Measurements from ENCODE around the gene MVK. TPM values are rescaled to one million over a fixed set of nuclear protein-coding genes. Genes with fewer than 3 reads are reported as not detected.
A peak's percentile ranks its signal among the peaks of the same experiment; 100 is the strongest.

Gene MVK
- total RNA-seq, 4 donors from 2014 or later: 3.2 to 14.2 (median 9.1) TPM

DNA sequence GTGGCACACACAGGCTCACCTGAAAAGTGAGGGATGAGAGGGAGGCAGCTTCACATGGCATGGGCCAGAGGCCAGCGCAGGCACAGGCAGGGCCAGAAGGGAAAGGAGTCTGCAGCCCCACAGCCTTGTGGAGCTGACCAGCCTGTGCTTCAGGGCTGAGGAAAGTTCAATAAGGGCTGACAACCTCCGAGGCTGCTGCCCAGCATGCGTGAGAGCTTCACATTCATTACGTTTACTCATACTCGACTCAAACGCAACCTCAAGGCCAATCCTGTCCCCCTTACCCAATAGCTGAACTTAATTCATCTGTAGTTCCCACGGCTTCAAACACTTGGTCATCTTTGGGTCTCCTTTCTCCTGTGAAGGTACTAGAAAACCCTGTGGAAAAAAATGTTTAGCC is 5.1 kb upstream of the MVK start:
- Histone ChIP-seq H3K9me3 (no peaks in the 10 kb centered on the region), H3K27ac (no peak overlapping the region), H3K27me3 (no peaks in the 10 kb centered on the region), H3K4me1 (peaks cover 5 to 6% of the 10 kb centered on the region in 2 donors), H3K36me3 (peaks cover 0 to 37% of the 10 kb centered on the region in 2 donors), H3K4me3 (no peak overlapping the region)
- no peak for DNase-seq
- TF ChIP-seq POLR2A (IDR thresholded peaks at IDR 0.05): no peak
- no peak for TF ChIP-seq CTCF (IDR thresholded peaks at IDR 0.05 in 4 of 5, conservative IDR thresholded peaks at IDR 0.05 in 1 of 5)
- intact Hi-C loops (cut with DNase I; ENCODE audit: low total_unique reads): no loop called here
- in situ Hi-C loops (cut with MboI; ENCODE audit: low sequenced_read_pairs in 4 of 4): no loop called here
- ATAC-seq: no peak

GRCh38 chr12:109571773-109572505 is 1.7 kb upstream of the MVK start:
- intact Hi-C loops (cut with DNase I; ENCODE audit: low total_unique reads) (no loop called here), in situ Hi-C loops (cut with MboI; ENCODE audit: low sequenced_read_pairs in 4 of 4) (no loop called here)
- H3K36me3 ChIP-seq: peaks cover 0 to 33% of the 10 kb centered on the region in 2 donors
- H3K4me3 ChIP-seq: no peak overlapping the region
- DNase-seq (no peak), ATAC-seq (no peak)
- TF ChIP-seq POLR2A (IDR thresholded peaks at IDR 0.05) (no peak), CTCF (IDR thresholded peaks at IDR 0.05 in 4 of 5, conservative IDR thresholded peaks at IDR 0.05 in 1 of 5) (no peak)
- peak overlapping the region in 1 of 4 donors; percentile 95 for H3K27ac ChIP-seq
- H3K27me3 ChIP-seq: no peaks in the 10 kb centered on the region
- no peaks in the 10 kb centered on the region for H3K9me3 ChIP-seq
- H3K4me1 ChIP-seq: peaks cover 18% of the 10 kb centered on the region in 2 donors

- no peak for DNase-seq
- Histone ChIP-seq H3K36me3 (peaks cover 0 to 36% of the 10 kb centered on the region in 2 donors), H3K4me3 (peak overlapping the region; percentile 66 to 85 (median 79)), H3K9me3 (no peaks in the 10 kb centered on the region), H3K27ac (peak overlapping the region; percentile 84 to 95 (median 90)), H3K4me1 (peaks cover 18% of the 10 kb centered on the region in 2 donors), H3K27me3 (no peaks in the 10 kb centered on the region)
- no peak for ATAC-seq
- no peak for TF ChIP-seq CTCF (IDR thresholded peaks at IDR 0.05 in 4 of 5, conservative IDR thresholded peaks at IDR 0.05 in 1 of 5)
- TF ChIP-seq POLR2A (IDR thresholded peaks at IDR 0.05): no peak
- intact Hi-C loops (cut with DNase I; ENCODE audit: low total_unique reads): no loop called here
- in situ Hi-C loops (cut with MboI; ENCODE audit: low sequenced_read_pairs in 4 of 4): no loop called here
Measured at GRCh38 chr12:109572506-109572845, 1.1 kb upstream of the MVK start.

GRCh38 chr12:109573914-109574244 is 285 bp downstream of the MVK start:
- H3K27me3 ChIP-seq: no peaks in the 10 kb centered on the region
- DNase-seq (no peak), ATAC-seq (no peak)
- no peak for TF ChIP-seq POLR2A (IDR thresholded peaks at IDR 0.05)
- TF ChIP-seq CTCF (IDR thresholded peaks at IDR 0.05 in 4 of 5, conservative IDR thresholded peaks at IDR 0.05 in 1 of 5): no peak
- H3K36me3 ChIP-seq: peaks cover 0 to 39% of the 10 kb centered on the region in 2 donors
- peaks cover 18% of the 10 kb centered on the region in 2 donors for H3K4me1 ChIP-seq
- intact Hi-C loops (cut with DNase I; ENCODE audit: low total_unique reads): loop anchor here (1.0 kb wide), 1 partner anchor 139 kb away; the partner anchor contains the start of gene FAM222A
- H3K27ac ChIP-seq: peak overlapping the region; percentile 79 to 91 (median 87)
- in situ Hi-C loops (cut with MboI; ENCODE audit: low sequenced_read_pairs in 4 of 4): no loop called here
- H3K4me3 ChIP-seq: peak overlapping the region; percentile 55 to 85 (median 74)
- no peaks in the 10 kb centered on the region for H3K9me3 ChIP-seq

All from gastrocnemius medialis (tissue), 4 donors.